Fibroblast of the aortic adventitia (primary cell): Measurements from ENCODE around the gene PAPLN. TPM values are rescaled to one million over a fixed set of nuclear protein-coding genes. Genes with fewer than 3 reads are reported as not detected.

Source experiments
- DNase-seq: peaks from one replicate; pipeline ENCODE4 v3.0.0-alpha.2; 2010; ENCODE audit warnings: low read depth
- H3K4me3 ChIP-seq: 2 replicates; pipeline ENCODE4 v1.5.1; 2011; ENCODE audit warnings: low read depth, mild to moderate bottlenecking, control low read depth, low read length, moderate library complexity
- total RNA-seq: library from RNA; depleted of rRNA; stranded (reverse); fragments of >200 nt; gene quantifications from 2 replicates; pipeline ENCODE4 v1.2.3, GENCODE V29; 2012; ENCODE audit warnings: low replicate concordance
- TF ChIP-seq, protein P1 (sequence below): IDR thresholded peaks from 2 replicates; pipeline ENCODE4 v1.5.1; 2011; ENCODE audit warnings: mild to moderate bottlenecking, low read length, control low read depth, inconsistent platforms; ENCODE audit not compliant: insufficient read depth

The PAPLN gene
- total RNA-seq, 1 donor, result 3.0 TPM

DNA sequence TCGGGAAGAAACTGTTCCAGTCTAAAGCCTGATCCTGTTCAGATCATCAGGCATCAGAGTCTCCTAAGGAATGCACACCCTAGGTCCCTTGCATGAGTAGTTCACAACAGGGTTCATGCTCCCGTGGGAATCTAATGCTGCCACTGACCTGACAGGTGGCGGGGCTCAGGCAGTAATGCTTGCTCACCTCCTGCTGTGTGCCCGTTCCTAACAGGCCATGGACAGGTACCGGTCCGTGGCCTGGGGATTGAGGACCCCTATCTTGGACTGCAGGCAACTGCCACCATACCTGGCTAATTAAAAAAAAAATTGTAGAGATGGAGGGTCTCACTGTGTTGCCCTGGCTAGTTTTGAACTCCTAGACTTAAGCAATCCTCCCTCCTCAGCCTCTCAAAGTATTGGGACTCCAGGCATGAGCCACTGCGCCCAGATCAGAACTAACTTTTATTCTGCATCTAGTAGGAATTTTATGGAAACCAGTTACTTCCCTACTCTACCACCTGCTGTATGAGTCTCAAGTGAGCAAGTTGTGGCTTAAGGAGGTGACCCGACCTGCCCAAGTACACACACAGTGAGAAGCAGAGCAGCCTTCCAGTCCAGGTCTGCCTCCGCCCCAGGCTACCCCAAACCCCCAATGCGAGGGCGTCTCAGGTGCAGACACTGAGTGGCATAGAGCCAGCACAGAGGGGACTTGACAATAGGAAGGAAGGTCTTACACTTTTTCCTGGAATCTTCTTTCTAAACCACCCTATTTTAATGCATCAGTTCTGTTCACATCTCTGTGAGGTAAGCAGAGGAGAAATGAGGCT is 2.5 kb upstream of the PAPLN start:
- TF ChIP-seq, protein P1, sequence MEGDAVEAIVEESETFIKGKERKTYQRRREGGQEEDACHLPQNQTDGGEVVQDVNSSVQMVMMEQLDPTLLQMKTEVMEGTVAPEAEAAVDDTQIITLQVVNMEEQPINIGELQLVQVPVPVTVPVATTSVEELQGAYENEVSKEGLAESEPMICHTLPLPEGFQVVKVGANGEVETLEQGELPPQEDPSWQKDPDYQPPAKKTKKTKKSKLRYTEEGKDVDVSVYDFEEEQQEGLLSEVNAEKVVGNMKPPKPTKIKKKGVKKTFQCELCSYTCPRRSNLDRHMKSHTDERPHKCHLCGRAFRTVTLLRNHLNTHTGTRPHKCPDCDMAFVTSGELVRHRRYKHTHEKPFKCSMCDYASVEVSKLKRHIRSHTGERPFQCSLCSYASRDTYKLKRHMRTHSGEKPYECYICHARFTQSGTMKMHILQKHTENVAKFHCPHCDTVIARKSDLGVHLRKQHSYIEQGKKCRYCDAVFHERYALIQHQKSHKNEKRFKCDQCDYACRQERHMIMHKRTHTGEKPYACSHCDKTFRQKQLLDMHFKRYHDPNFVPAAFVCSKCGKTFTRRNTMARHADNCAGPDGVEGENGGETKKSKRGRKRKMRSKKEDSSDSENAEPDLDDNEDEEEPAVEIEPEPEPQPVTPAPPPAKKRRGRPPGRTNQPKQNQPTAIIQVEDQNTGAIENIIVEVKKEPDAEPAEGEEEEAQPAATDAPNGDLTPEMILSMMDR, result no peak
- no peak overlapping the region for H3K4me3 ChIP-seq
- DNase-seq, result no peak

DNA sequence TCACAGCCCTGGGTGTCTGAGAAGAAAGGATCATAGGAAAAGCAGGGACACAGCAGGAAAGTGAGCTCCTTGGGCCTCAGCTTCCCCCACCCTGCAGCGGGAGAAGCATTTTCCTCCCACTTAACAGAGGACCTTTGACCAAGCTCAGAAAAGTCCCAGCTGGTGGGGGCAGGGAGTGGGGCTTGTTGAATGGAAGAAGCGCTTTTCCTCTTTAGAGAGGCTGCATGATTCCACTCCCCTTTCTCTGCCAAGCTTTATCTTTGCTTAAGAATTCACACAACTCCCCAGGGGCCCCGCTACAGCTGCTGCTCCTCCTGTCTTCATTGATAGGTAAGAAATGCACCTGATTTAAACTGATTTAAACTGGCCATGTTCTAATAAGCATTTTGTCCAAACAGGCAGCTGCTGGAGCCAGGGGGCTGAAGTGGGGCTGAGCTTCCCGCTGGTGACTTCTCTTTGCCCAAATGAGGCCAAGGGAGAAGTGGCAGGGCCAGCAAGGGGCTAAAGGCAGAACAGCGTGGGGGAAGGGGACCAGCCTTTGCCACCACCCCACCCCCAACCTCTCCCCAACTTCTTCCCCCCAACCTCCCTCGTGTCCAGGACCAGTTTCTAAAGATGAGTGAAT is 1.7 kb upstream of the PAPLN start:
- peak; percentile 54 for DNase-seq
- TF ChIP-seq, protein P1, result no peak
- H3K4me3 ChIP-seq, result no peak overlapping the region

DNA sequence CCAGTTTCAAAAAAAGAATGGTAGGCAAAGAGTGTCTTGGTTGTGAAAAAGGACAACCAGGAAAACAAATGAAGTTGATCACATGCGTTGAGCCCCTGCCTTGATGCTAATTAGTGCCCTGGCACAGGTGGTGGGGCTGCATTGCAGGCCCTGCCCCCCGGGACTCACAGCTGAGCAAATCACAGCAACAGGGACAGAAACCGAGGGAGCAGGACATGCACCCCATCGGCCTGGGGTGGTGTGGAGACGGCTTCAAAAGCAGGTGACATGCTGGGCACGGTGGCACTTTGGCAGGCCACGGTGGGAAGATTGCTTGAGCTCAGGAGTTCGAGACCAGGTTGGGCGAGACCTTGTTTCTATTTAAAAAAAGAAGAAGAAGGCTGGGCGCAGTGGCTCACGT is 1.1 kb upstream of the PAPLN start:
- no peak for DNase-seq
- TF ChIP-seq, protein P1, result no peak
- H3K4me3 ChIP-seq, result no peak overlapping the region

GRCh38 chr14:73236752-73237218 is 521 bp upstream of the PAPLN start:
- H3K4me3 ChIP-seq, result no peak overlapping the region
- no peak for DNase-seq
- TF ChIP-seq, protein P1, result no peak

GRCh38 chr14:73237786-73238423 is 599 bp downstream of the PAPLN start:
- no peak for DNase-seq
- peak overlapping the region; percentile 28 for H3K4me3 ChIP-seq
- TF ChIP-seq, protein P1, result no peak

DNA sequence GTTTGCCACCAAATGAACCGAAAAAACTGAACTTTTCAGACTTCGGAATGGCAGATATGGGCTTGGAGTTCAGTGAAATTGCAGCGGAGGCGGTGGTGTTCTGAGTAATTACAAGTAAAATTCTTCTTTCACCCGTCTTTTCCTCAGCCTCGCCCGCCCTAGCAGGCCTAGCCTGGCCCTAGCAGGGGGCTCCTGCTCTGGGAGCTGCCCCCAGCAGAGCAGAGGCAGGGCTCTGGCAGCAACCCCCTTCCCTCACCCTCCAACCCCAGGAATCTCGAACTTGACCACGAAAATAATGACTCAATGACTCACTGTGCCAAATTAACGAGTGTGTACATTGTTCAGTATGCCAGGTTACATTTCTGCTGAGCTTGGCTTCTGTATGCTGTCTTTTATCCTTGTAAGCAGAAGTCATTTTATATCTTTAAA is 1.1 kb downstream of the PAPLN start:
- TF ChIP-seq, protein P1, result no peak
- peak; percentile 68 for DNase-seq
- no peak overlapping the region for H3K4me3 ChIP-seq
